Glutamatergic neuron (in vitro differentiated cells): ENCODE results near the gene SLC2A14. TPM values are rescaled to one million over a fixed set of nuclear protein-coding genes. Genes with fewer than 3 reads are reported as not detected.
"Not testable (repeated sequence)": the region's sequence is repeated elsewhere in the genome, so short reads cannot be mapped to it uniquely, and the experiment has no call there.

Experiments
- DNase-seq: peaks from one replicate; pipeline ENCODE4 v3.0.0; 2022
- H3K27ac Mint-ChIP-seq: one replicate; pipeline ENCODE4 v1.8.0; 2020; ENCODE audit warnings: mild to moderate bottlenecking, mixed read lengths, inconsistent platforms; ENCODE audit not compliant: unreplicated experiment
- H3K27me3 Mint-ChIP-seq: one replicate; pipeline ENCODE4 v1.8.0; 2020; ENCODE audit warnings: mild to moderate bottlenecking, moderate library complexity, mixed read lengths, inconsistent platforms; ENCODE audit not compliant: unreplicated experiment
- H3K36me3 Mint-ChIP-seq: one replicate; pipeline ENCODE4 v1.8.0; 2020; ENCODE audit warnings: mild to moderate bottlenecking, mixed read lengths, inconsistent platforms; ENCODE audit not compliant: unreplicated experiment
- H3K4me1 Mint-ChIP-seq: one replicate; pipeline ENCODE4 v1.8.0; 2020; ENCODE audit warnings: mild to moderate bottlenecking, low read depth, mixed read lengths, inconsistent platforms; ENCODE audit not compliant: unreplicated experiment
- H3K4me3 Mint-ChIP-seq: one replicate; pipeline ENCODE4 v1.8.0; 2020; ENCODE audit warnings: mild to moderate bottlenecking, mixed read lengths, inconsistent platforms; ENCODE audit not compliant: unreplicated experiment
- H3K9me3 Mint-ChIP-seq: one replicate; pipeline ENCODE4 v1.8.0; 2020; ENCODE audit warnings: mild to moderate bottlenecking, moderate library complexity, mixed read lengths, inconsistent platforms; ENCODE audit not compliant: unreplicated experiment
- total RNA-seq: library from RNA; stranded (reverse); fragmentation: NEBNext Ultra II Directional; extraction: Animal tissue kit (Norgen Biotek cat#: 25700); gene quantifications from one replicate; pipeline ENCODE4 v1.2.1, GENCODE V29; 2021; ENCODE audit not compliant: unreplicated experiment
- TF ChIP-seq, protein P1 (sequence below): fragments of 200-600 bp; sonication (generic); IDR thresholded peaks from one replicate; pipeline ENCODE4 v1.5.0; 2021; ENCODE audit not compliant: partially characterized antibody, unreplicated experiment

Gene SLC2A14
- total RNA-seq, 1 donor from 2014 or later = 1.3 TPM

DNA sequence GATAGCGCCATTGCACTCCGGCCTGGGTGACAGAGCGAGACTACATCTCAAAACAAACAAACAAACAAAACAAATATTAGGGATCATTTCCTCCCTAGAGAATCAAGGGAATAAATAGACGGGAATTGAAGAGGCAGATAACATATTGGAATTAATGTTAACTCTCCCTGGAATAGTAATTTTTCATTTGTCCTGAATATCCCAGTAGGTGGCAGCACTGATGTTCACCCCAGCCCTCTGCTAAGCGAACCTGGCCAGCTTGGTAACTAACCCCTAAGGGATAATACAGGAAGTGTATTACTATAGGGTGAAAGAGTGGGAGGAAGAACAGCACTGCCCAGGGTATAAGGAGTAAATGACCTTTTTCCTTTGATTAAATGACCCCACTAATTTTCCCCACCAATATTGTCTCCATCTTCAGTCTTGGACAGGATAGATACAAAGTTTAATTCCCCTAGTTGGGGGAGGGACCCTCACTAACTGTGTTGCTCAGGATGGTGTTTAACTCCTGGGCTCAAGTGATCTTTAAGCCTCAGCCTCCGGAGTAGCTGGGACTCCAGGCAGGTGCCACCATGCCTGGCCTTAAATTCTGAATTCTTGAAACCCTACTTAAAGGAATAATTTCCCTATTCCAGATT lies 40.5 kb downstream of the SLC2A14 start:
- H3K27ac Mint-ChIP-seq = no peak overlapping the region
- no peaks in the 10 kb centered on the region for H3K27me3 Mint-ChIP-seq
- no peaks in the 10 kb centered on the region for H3K36me3 Mint-ChIP-seq
- no peaks in the 10 kb centered on the region for H3K4me1 Mint-ChIP-seq
- H3K4me3 Mint-ChIP-seq = no peak overlapping the region
- H3K9me3 Mint-ChIP-seq = peaks cover 2% of the 10 kb centered on the region
- peak; percentile 17 for DNase-seq
- TF ChIP-seq, protein P1, sequence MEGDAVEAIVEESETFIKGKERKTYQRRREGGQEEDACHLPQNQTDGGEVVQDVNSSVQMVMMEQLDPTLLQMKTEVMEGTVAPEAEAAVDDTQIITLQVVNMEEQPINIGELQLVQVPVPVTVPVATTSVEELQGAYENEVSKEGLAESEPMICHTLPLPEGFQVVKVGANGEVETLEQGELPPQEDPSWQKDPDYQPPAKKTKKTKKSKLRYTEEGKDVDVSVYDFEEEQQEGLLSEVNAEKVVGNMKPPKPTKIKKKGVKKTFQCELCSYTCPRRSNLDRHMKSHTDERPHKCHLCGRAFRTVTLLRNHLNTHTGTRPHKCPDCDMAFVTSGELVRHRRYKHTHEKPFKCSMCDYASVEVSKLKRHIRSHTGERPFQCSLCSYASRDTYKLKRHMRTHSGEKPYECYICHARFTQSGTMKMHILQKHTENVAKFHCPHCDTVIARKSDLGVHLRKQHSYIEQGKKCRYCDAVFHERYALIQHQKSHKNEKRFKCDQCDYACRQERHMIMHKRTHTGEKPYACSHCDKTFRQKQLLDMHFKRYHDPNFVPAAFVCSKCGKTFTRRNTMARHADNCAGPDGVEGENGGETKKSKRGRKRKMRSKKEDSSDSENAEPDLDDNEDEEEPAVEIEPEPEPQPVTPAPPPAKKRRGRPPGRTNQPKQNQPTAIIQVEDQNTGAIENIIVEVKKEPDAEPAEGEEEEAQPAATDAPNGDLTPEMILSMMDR = peak; percentile 45

DNA sequence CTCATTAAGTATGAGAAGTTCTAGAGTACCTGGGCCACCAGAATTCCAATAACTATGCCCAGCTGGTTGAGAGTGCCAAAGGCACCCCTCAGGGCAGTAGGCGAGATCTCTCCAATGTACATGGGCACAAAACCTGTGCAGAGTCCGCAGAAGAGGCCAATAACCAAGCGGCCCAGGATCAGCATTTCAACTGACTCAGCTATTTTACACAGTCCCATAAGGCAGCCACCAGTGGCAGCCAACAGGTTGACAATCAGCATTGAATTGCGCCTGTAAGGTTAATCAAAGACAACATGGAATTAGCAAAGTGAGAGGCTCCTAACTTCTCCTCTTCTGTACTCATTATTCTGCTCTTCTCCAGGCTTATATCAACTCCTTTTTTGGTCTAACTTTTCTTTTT lies 43.0 kb downstream of the SLC2A14 start:
- not testable (repeated sequence) for H3K36me3 Mint-ChIP-seq, H3K9me3 Mint-ChIP-seq, H3K4me3 Mint-ChIP-seq, DNase-seq, H3K27ac Mint-ChIP-seq, H3K4me1 Mint-ChIP-seq, H3K27me3 Mint-ChIP-seq

DNA sequence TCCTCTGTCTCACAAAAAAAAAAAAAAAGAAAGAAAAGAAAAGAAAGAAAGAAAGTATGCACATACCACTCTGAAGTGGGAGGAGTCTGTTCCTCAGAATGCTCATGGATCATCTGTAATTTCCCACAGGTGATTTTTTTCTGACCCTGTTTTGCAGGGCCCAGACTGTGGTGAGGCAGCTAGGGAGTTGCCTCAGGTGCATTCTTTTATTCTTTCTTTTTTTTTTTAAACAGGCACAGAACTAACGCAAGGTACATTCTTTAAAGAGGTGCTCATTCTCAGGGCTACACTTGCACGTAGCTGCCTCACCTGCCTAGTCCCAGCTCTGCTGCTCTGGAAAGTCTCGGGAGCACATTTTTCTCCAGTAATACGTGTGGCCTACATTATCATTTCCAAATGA lies 47.0 kb downstream of the SLC2A14 start:
- not testable (repeated sequence) for H3K9me3 Mint-ChIP-seq, H3K27me3 Mint-ChIP-seq, DNase-seq, H3K27ac Mint-ChIP-seq, H3K4me1 Mint-ChIP-seq, H3K36me3 Mint-ChIP-seq, H3K4me3 Mint-ChIP-seq

DNA sequence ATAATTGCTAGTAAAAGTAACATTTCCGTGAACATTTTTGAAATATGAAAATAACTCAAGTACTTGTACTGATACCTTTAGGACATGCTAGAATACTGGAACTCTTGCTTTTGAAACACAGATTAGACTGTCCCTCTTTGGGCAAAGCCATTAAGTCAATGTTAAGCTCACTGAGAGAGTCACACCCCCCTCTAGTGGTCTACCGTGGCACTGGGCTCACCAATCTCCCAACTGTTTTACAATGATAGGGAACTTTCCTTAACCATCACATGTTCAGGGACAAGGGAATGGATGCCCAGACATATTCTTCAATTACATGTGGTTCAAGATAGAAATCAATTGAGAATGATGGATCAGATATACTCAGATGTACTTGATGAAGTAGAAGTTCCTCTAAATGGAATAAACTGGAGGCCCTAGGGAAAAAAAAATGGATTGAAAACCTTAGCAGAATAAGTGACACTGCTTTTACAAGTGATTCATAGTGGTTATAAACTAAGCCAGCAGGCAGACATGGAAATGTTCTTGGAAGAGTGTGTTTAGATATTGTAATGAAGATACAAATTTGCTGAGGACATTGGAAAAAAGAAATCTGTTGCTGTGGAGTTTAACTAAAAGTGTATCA lies 65.7 kb downstream of the SLC2A14 start:
- DNase-seq = peak; percentile 85
- Mint-ChIP-seq H3K4me3 (no peak overlapping the region), H3K27ac (no peak overlapping the region), H3K4me1 (no peaks in the 10 kb centered on the region), H3K27me3 (no peaks in the 10 kb centered on the region), H3K9me3 (no peaks in the 10 kb centered on the region), H3K36me3 (no peaks in the 10 kb centered on the region)
- TF ChIP-seq, protein P1 = peak; percentile 83

DNA sequence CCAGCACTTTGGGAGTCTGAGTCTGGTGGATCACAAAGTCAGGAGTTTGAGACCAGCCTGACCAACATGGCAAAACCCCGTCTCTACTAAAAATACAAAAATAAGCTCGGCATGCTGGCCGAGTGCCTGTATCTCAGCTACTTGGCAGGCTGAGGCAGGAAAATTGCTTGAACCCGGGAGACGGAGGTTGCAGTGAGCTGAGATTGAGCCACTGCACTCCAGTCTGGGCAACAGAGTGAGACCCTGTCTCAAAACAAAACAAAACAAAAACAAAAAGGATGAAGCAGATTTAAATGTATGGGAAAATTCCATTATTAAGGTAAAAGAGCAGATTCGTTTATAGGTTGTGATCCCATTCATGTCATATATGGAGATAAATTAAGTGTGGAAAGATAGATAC lies 66.4 kb downstream of the SLC2A14 start:
- DNase-seq, H3K4me3 Mint-ChIP-seq, H3K36me3 Mint-ChIP-seq, H3K9me3 Mint-ChIP-seq, H3K27me3 Mint-ChIP-seq, H3K4me1 Mint-ChIP-seq, H3K27ac Mint-ChIP-seq: not testable (repeated sequence)

DNA sequence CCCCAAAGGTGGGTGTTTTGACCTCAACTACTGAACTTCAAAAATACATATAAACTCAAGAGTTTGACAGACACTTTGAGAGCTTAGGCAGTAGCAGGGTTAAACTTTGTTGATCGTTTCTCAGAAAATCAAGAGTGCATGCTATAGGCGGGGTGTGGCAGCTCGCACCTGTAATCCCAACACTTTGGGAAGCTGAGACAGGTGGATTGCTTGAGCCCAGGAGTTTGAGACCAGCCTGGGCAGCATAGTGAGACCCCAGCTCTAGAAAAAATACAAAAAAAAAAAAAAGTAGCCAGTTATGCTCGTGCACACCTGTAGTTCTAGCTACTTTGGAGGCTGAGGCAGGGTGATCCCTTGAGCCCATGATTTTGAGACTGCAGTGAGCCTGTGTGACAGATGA lies 71.3 kb downstream of the SLC2A14 start:
- Mint-ChIP-seq H3K4me1 (no peaks in the 10 kb centered on the region), H3K4me3 (no peak overlapping the region)

DNA sequence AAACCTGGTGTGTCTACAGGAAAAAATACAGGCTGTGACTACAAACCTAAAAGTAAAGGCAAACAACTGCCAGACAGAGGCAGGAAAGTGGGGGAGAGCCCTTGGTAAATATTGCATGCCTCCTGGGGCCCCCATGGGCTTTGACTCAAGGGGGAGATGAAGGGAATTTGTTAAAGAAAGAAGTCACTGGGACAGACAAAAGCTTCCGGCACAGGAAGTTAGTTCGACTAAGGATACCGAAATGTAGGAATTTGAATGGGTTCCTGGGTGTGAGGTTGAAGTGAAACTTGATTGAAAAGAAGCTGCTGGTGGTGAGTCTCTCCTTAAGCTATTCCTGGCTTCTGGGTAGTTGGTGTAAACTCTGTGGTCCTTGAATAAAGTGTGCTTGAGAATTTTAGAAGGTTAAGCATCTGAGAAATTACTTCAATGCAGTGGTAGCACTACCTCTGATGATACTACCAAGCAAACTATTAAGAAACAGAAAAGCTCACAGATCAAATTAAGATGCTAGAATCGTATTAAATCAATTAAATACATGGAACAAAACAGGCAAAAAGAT lies 73.9 kb downstream of the SLC2A14 start:
- H3K4me1 Mint-ChIP-seq, H3K27me3 Mint-ChIP-seq, H3K9me3 Mint-ChIP-seq, DNase-seq, H3K27ac Mint-ChIP-seq, H3K36me3 Mint-ChIP-seq, H3K4me3 Mint-ChIP-seq: not testable (repeated sequence)

More for the DNA sequence above, 71.3 kb downstream of the SLC2A14 start:
- no peak for DNase-seq
- H3K27me3 Mint-ChIP-seq = no peaks in the 10 kb centered on the region
- no peak overlapping the region for H3K27ac Mint-ChIP-seq
- no peaks in the 10 kb centered on the region for H3K36me3 Mint-ChIP-seq
- H3K9me3 Mint-ChIP-seq = no peaks in the 10 kb centered on the region
- TF ChIP-seq, protein P1 = no peak
